Caco-2 (cell line): ENCODE results near the gene FHAD1. TPM values are rescaled to one million over a fixed set of nuclear protein-coding genes. Genes with fewer than 3 reads are reported as not detected.

Experiments used
- BruUV-seq: library from RNA; stranded (reverse); fragments of 400-500 nt; replicated peaks from 2 replicates; lab custom pipeline; 2021; lab: Mats Ljungman, UMichigan
- CTCF ChIA-PET: fragments of 300-600 bp; sonication (Branson Sonifier 250); formaldehyde crosslinking; loops from one replicate; lab custom pipeline; 2022; ENCODE audit warnings: antibody characterized with exemption; lab: Charles Lee
- POLR2A ChIA-PET: fragments of 300-600 bp; sonication (Branson Sonifier 250); formaldehyde crosslinking; loops from one replicate; lab custom pipeline; 2022; ENCODE audit warnings: antibody characterized with exemption; lab: Charles Lee
- DNase-seq, 2 experiments: peaks; one replicate each; pipeline versions ENCODE4 v3.0.0 to v3.0.0-alpha.2; 2020 to 2022
- H3K27me3 ChIP-seq: replicated peaks from 2 replicates; pipeline ENCODE4 v1.6.0; 2011; ENCODE audit warnings: low read length; ENCODE audit not compliant: control insufficient read depth, insufficient read depth
- H3K36me3 ChIP-seq: 2 replicates; pipeline ENCODE4 v1.5.1; 2011; ENCODE audit warnings: low read length; ENCODE audit not compliant: control insufficient read depth, insufficient read depth
- H3K4me1 ChIP-seq: fragments of 250-450 bp; sonication (Bioruptor Pico); 2 replicates; pipeline ENCODE4 v1.5.1; 2020; ENCODE audit warnings: mild to moderate bottlenecking
- H3K4me3 ChIP-seq: 2 replicates; pipeline ENCODE4 v1.5.1; 2011; ENCODE audit warnings: low read depth, mild to moderate bottlenecking, control low read depth, low read length
- H3K9me3 ChIP-seq: fragments of 250-450 bp; sonication (Bioruptor Pico); 2 replicates; pipeline ENCODE4 v1.5.1; 2020; ENCODE audit warnings: mild to moderate bottlenecking, moderate library complexity
- H3K27ac Mint-ChIP-seq: one replicate; pipeline ENCODE4 v1.8.0; 2022; ENCODE audit warnings: mixed read lengths; ENCODE audit not compliant: unreplicated experiment
- H3K27me3 Mint-ChIP-seq: one replicate; pipeline ENCODE4 v1.8.0; 2022; ENCODE audit warnings: mixed read lengths; ENCODE audit not compliant: insufficient read depth, unreplicated experiment
- H3K36me3 Mint-ChIP-seq: one replicate; pipeline ENCODE4 v1.8.0; 2022; ENCODE audit warnings: mild to moderate bottlenecking, mixed read lengths; ENCODE audit not compliant: insufficient read depth, unreplicated experiment
- H3K4me1 Mint-ChIP-seq: one replicate; pipeline ENCODE4 v1.8.0; 2022; ENCODE audit warnings: low read depth, mixed read lengths; ENCODE audit not compliant: unreplicated experiment
- H3K4me3 Mint-ChIP-seq: one replicate; pipeline ENCODE4 v1.8.0; 2022; ENCODE audit warnings: mild to moderate bottlenecking, moderate library complexity, mixed read lengths; ENCODE audit not compliant: unreplicated experiment
- H3K9me3 Mint-ChIP-seq: one replicate; pipeline ENCODE4 v1.8.0; 2022; ENCODE audit warnings: mixed read lengths; ENCODE audit not compliant: unreplicated experiment
- CTCF ChIP-seq, 2 experiments: fragments of 200-600 bp in 1 of 2; IDR thresholded peaks; 1 replicate in 1 of 2; 2 replicates in 1 of 2; pipeline versions ENCODE4 v1.5.1 to v1.8.0; 2011 to 2022; ENCODE audit warnings: antibody characterized with exemption in 1 of 2, control low read depth in 1 of 2, inconsistent platforms in 1 of 2, low read depth in 1 of 2, low read length in 1 of 2, mild to moderate bottlenecking in 1 of 2, moderate library complexity in 1 of 2; ENCODE audit not compliant: insufficient read depth in 1 of 2, severe bottlenecking in 1 of 2, unreplicated experiment in 1 of 2
- intact Hi-C: fragments of 100-400 bp; cut with micrococcal nuclease; formaldehyde crosslinking; loops from one replicate; pipeline ENCODE4 v1.10.0; 2022; ENCODE audit not compliant: unreplicated experiment
- total RNA-seq: library from RNA; stranded (reverse); gene quantifications from 2 replicates; pipeline ENCODE4 v1.2.3, GENCODE V29; 2022

Gene FHAD1
- total RNA-seq, 1 experiment from 2014 or later, result 0.18 TPM

- H3K9me3 ChIP-seq, result no peaks in the 10 kb centered on the region
- H3K27me3 Mint-ChIP-seq, result no peaks in the 10 kb centered on the region
- ChIA-PET POLR2A (no interaction called here), CTCF (interaction anchor here (0.6 kb wide), 1 partner anchor 143 kb away, joined by 3 read pairs; no protein-coding TSS in a partner anchor)
- no peaks in the 10 kb centered on the region for H3K36me3 Mint-ChIP-seq
- TF ChIP-seq CTCF (IDR thresholded peaks at IDR 0.05; ENCODE audit: insufficient read depth in 1 of 2, low read depth in 1 of 2, low read length in 1 of 2, severe bottlenecking in 1 of 2, unreplicated experiment in 1 of 2), result no peak
- H3K4me1 Mint-ChIP-seq, result no peaks in the 10 kb centered on the region
- H3K4me3 Mint-ChIP-seq, result no peak overlapping the region
- H3K36me3 ChIP-seq, result no peaks in the 10 kb centered on the region
- no peaks in the 10 kb centered on the region for H3K27me3 ChIP-seq
- BruUV-seq, result no TSS peak
- no peaks in the 10 kb centered on the region for H3K4me1 ChIP-seq
- no peaks in the 10 kb centered on the region for H3K9me3 Mint-ChIP-seq
- H3K27ac Mint-ChIP-seq, result no peak overlapping the region
- H3K4me3 ChIP-seq, result no peak overlapping the region
- no peak for DNase-seq
- intact Hi-C loops, result no loop called here
These were observed 12.6 kb downstream of the FHAD1 start for GRCh38 chr1:15259622-15260007.

- no peak for DNase-seq
- no peaks in the 10 kb centered on the region for H3K27me3 ChIP-seq
- no peak overlapping the region for H3K4me3 ChIP-seq
- no peak for TF ChIP-seq CTCF (IDR thresholded peaks at IDR 0.05; ENCODE audit: insufficient read depth in 1 of 2, low read depth in 1 of 2, low read length in 1 of 2, severe bottlenecking in 1 of 2, unreplicated experiment in 1 of 2)
- no peaks in the 10 kb centered on the region for H3K9me3 ChIP-seq
- H3K4me1 Mint-ChIP-seq, result no peaks in the 10 kb centered on the region
- no peaks in the 10 kb centered on the region for H3K36me3 ChIP-seq
- intact Hi-C loops, result no loop called here
- H3K27me3 Mint-ChIP-seq, result no peaks in the 10 kb centered on the region
- H3K9me3 Mint-ChIP-seq, result no peaks in the 10 kb centered on the region
- H3K4me3 Mint-ChIP-seq, result no peak overlapping the region
- no peak overlapping the region for H3K27ac Mint-ChIP-seq
- BruUV-seq, result no TSS peak
- POLR2A ChIA-PET, result no interaction called here
- H3K36me3 Mint-ChIP-seq, result no peaks in the 10 kb centered on the region
- CTCF ChIA-PET, result interaction anchor here (0.6 kb wide), 1 partner anchor 9 kb away, joined by 3 read pairs; no protein-coding TSS in a partner anchor
- no peaks in the 10 kb centered on the region for H3K4me1 ChIP-seq
These were observed 13.6 kb downstream of the FHAD1 start for GRCh38 chr1:15260418-15261154.

GRCh38 chr1:15261155-15262002, 14.4 kb downstream of the FHAD1 start:
- intact Hi-C loops, result no loop called here
- DNase-seq, result no peak
- H3K9me3 Mint-ChIP-seq, result no peaks in the 10 kb centered on the region
- TF ChIP-seq CTCF (IDR thresholded peaks at IDR 0.05; ENCODE audit: insufficient read depth in 1 of 2, low read depth in 1 of 2, low read length in 1 of 2, severe bottlenecking in 1 of 2, unreplicated experiment in 1 of 2), result no peak
- H3K4me1 Mint-ChIP-seq, result no peaks in the 10 kb centered on the region
- Histone ChIP-seq H3K4me3 (no peak overlapping the region), H3K27me3 (no peaks in the 10 kb centered on the region), H3K36me3 (no peaks in the 10 kb centered on the region), H3K9me3 (no peaks in the 10 kb centered on the region), H3K4me1 (no peaks in the 10 kb centered on the region)
- H3K27me3 Mint-ChIP-seq, result no peaks in the 10 kb centered on the region
- BruUV-seq, result no TSS peak
- ChIA-PET POLR2A (no interaction called here), CTCF (interaction anchor here (0.6 kb wide), 1 partner anchor 9 kb away, joined by 3 read pairs; no protein-coding TSS in a partner anchor)
- H3K27ac Mint-ChIP-seq, result no peak overlapping the region
- no peak overlapping the region for H3K4me3 Mint-ChIP-seq
- no peaks in the 10 kb centered on the region for H3K36me3 Mint-ChIP-seq
